Brain microvascular endothelial cell (primary cell): Measurements from ENCODE around the gene DIAPH3.

ENCODE experiments used
- DNase-seq: peaks from one replicate; pipeline ENCODE4 v3.0.0-alpha.2; 2020
- H3K27ac ChIP-seq: fragments of 250-450 bp; sonication (Bioruptor Pico); 2 replicates; pipeline ENCODE4 v1.5.1; 2020; ENCODE audit warnings: mild to moderate bottlenecking, moderate library complexity
- H3K27me3 ChIP-seq: fragments of 250-450 bp; sonication (Bioruptor Pico); replicated peaks from 2 replicates; pipeline ENCODE4 v1.5.1; 2020; ENCODE audit warnings: mild to moderate bottlenecking
- H3K36me3 ChIP-seq: fragments of 250-450 bp; sonication (Bioruptor Pico); replicated peaks from 2 replicates; pipeline ENCODE4 v1.5.1; 2020; ENCODE audit warnings: mild to moderate bottlenecking
- H3K4me3 ChIP-seq: 2 replicates; pipeline ENCODE4 v1.5.1; 2011; ENCODE audit warnings: low read depth, mild to moderate bottlenecking, control low read depth, low read length, moderate library complexity
- CTCF ChIP-seq: IDR thresholded peaks from 2 replicates; pipeline ENCODE4 v1.5.1; 2011; ENCODE audit warnings: low read depth, mild to moderate bottlenecking, moderate library complexity, low read length, control low read depth, inconsistent platforms; ENCODE audit errors: missing control alignments
- in situ Hi-C: cut with HindIII; loops from 2 replicates; pipeline ENCODE4 v1.10.0; 2017; ENCODE audit warnings: low sequenced_read_pairs, low pct_ligation_motif_present

Gene DIAPH3

GRCh38 chr13:59946944-59947343 is 216.8 kb downstream of the DIAPH3 start:
- in situ Hi-C loops: no loop called here
- no peaks in the 10 kb centered on the region for H3K27me3 ChIP-seq
- no peak for DNase-seq
- TF ChIP-seq CTCF: no peak
- H3K4me3 ChIP-seq: no peak overlapping the region
- H3K36me3 ChIP-seq: no peaks in the 10 kb centered on the region
- H3K27ac ChIP-seq: no peak overlapping the region

- no peak for DNase-seq
- in situ Hi-C loops: no loop called here
- Histone ChIP-seq H3K36me3 (no peaks in the 10 kb centered on the region), H3K27ac (no peak overlapping the region), H3K27me3 (no peaks in the 10 kb centered on the region), H3K4me3 (no peak overlapping the region)
- no peak for TF ChIP-seq CTCF
Observed at GRCh38 chr13:59931621-59932020, 232.1 kb downstream of the DIAPH3 start.

- in situ Hi-C loops: no loop called here
- H3K4me3 ChIP-seq: no peak overlapping the region
- H3K27ac ChIP-seq: no peak overlapping the region
- no peak for TF ChIP-seq CTCF
- H3K27me3 ChIP-seq: no peaks in the 10 kb centered on the region
- no peak for DNase-seq
- H3K36me3 ChIP-seq: no peaks in the 10 kb centered on the region
Observed at GRCh38 chr13:59924256-59924655, 239.5 kb downstream of the DIAPH3 start.

- no peak for TF ChIP-seq CTCF
Observed at GRCh38 chr13:59915252-59915651, 248.5 kb downstream of the DIAPH3 start.

GRCh38 chr13:59914556-59914955 is 249.2 kb downstream of the DIAPH3 start:
- H3K27ac ChIP-seq: peak overlapping the region; percentile 35
- no peaks in the 10 kb centered on the region for H3K36me3 ChIP-seq
- H3K27me3 ChIP-seq: no peaks in the 10 kb centered on the region
- peak; percentile 76 for DNase-seq
- TF ChIP-seq CTCF: no peak
- no peak overlapping the region for H3K4me3 ChIP-seq
- in situ Hi-C loops: no loop called here

More at GRCh38 chr13:59915252-59915651, 248.5 kb downstream of the DIAPH3 start:
- in situ Hi-C loops: no loop called here
- Histone ChIP-seq H3K27me3 (no peaks in the 10 kb centered on the region), H3K4me3 (no peak overlapping the region), H3K36me3 (no peaks in the 10 kb centered on the region), H3K27ac (peak overlapping the region; percentile 35)
- no peak for DNase-seq

- H3K27me3 ChIP-seq: no peaks in the 10 kb centered on the region
- peak; percentile 71 for TF ChIP-seq CTCF
- peak; percentile 37 for DNase-seq
Observed at GRCh38 chr13:59906413-59907049, 257.2 kb downstream of the DIAPH3 start.

More at GRCh38 chr13:59906413-59907049, 257.2 kb downstream of the DIAPH3 start:
- Histone ChIP-seq H3K4me3 (no peak overlapping the region), H3K36me3 (no peaks in the 10 kb centered on the region), H3K27ac (no peak overlapping the region)
- in situ Hi-C loops: no loop called here
